Activated CD8-positive, alpha-beta T cell treated with anti-CD3 and anti-CD28 coated beads, Interleukin-2, amount 10 ng/mL, durations not matched to agents 7 days and 5 days (primary cell): ENCODE measurements around the gene CHCHD5. TPM values are rescaled to one million over a fixed set of nuclear protein-coding genes. Genes with fewer than 3 reads are reported as not detected.
A peak's percentile ranks its signal among the peaks of the same experiment; 100 is the strongest.

Experiments
- ATAC-seq: fragments of 150-1000 bp; cut with Tn5 transposase; one replicate; pipeline ENCODE4 v1.10.0; 2021; ENCODE audit warnings: moderate library complexity
- CTCF ChIA-PET: fragments of 350-600 bp; sonication (Branson Sonifier 250); formaldehyde crosslinking; loops from one replicate; lab custom pipeline; 2021; ENCODE audit warnings: antibody characterized with exemption; lab: Charles Lee
- POLR2A ChIA-PET: fragments of 350-600 bp; sonication (Branson Sonifier 250); formaldehyde crosslinking; loops from one replicate; lab custom pipeline; 2021; ENCODE audit warnings: antibody characterized with exemption; lab: Charles Lee
- DNase-seq: peaks from one replicate; pipeline ENCODE4 v3.0.0-alpha.2; 2020
- H3K27ac Mint-ChIP-seq: one replicate; pipeline ENCODE4 v1.8.0; 2021; ENCODE audit warnings: mild to moderate bottlenecking, mixed read lengths
- H3K27me3 Mint-ChIP-seq: one replicate; pipeline ENCODE4 v1.8.0; 2021; ENCODE audit warnings: low read depth, mixed read lengths
- H3K36me3 Mint-ChIP-seq: one replicate; pipeline ENCODE4 v1.8.0; 2021; ENCODE audit warnings: low read depth, mixed read lengths
- H3K4me1 Mint-ChIP-seq: one replicate; pipeline ENCODE4 v1.8.0; 2021; ENCODE audit warnings: low read depth, mixed read lengths
- H3K4me3 Mint-ChIP-seq: one replicate; pipeline ENCODE4 v1.8.0; 2021; ENCODE audit warnings: mild to moderate bottlenecking, mixed read lengths
- H3K9me3 Mint-ChIP-seq: one replicate; pipeline ENCODE4 v1.8.0; 2022; ENCODE audit warnings: mixed read lengths; ENCODE audit not compliant: insufficient read depth
- total RNA-seq, 2 experiments: library from RNA; stranded (reverse); gene quantifications; one replicate each; pipeline ENCODE4 v1.2.3, GENCODE V29; 2021

Gene CHCHD5
- total RNA-seq, 2 experiments from 2014 or later = 32.4 to 35.4 TPM

DNA sequence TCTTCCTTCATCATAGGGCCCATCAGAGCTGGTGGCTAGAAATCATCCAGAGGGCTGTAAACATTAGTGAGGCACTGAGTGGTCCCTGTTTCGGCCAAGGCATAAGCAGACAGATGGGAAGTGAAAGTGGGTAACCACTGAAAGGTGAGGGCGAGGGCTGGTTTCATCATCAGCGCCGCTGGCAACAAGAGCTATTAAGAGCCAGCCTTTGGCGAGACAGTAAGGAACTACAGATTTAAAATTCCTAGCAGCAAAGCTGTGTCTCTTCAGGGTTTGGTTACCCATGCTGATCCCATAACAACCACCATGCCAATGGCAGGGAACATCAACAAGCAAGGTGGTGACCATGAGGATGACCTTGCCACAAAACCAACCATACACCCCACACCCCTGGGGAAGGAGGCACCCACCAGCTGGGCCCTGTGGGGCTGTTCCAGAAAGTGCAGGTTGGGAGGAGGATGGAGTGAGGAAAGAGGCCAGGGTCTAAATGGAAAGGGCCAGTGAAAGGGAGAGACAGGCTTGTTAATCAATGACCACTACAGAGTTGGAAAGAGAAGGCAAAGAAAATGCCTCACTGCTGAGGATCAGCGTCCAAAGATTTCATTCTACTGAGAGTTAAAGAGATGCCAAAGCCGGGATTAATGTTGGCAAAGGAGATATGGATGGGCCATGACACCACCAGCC is 52.3 kb downstream of the CHCHD5 start:
- Mint-ChIP-seq H3K27ac (no peak overlapping the region), H3K27me3 (peaks cover 13% of the 10 kb centered on the region), H3K9me3 (no peaks in the 10 kb centered on the region), H3K36me3 (peaks cover 6% of the 10 kb centered on the region), H3K4me3 (no peak overlapping the region), H3K4me1 (peaks cover 70% of the 10 kb centered on the region)
- DNase-seq (peak; percentile 55), ATAC-seq (peak; percentile 47)
- CTCF ChIA-PET = interaction anchor here (1.0 to 15.2 kb wide), 5 partner anchors 8 to 248 kb away, joined by 3 to 335 read pairs (median 4); no protein-coding TSS in a partner anchor
- POLR2A ChIA-PET = interaction anchor here (2.9 kb wide), 1 partner anchor 9 kb away, joined by 25 read pairs; the partner anchor contains the start of gene SLC20A1

DNA sequence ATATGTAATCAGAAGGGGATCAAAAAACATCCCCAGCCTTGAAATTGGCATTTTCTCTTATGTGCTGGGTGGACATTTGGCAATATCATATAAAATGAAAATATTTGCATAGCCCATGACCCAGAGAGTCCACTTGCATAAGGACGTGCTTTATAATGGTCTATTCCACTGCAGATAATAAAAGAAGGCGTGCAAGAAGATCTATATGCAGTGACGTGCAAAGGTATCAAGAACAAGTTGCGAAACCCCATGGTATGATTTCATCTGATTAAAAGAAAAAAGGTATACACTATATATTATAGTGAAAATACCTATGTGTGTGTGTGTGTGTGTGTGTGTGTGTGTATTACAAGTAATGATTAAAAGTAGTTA is 52.9 kb downstream of the CHCHD5 start:
- no peaks in the 10 kb centered on the region for H3K9me3 Mint-ChIP-seq
- H3K27ac Mint-ChIP-seq = no peak overlapping the region
- no peak for ATAC-seq
- peaks cover 13% of the 10 kb centered on the region for H3K27me3 Mint-ChIP-seq
- no peak overlapping the region for H3K4me3 Mint-ChIP-seq
- ChIA-PET CTCF (interaction anchor here (1.0 to 15.2 kb wide), 5 partner anchors 8 to 248 kb away, joined by 3 to 335 read pairs (median 5); no protein-coding TSS in a partner anchor), POLR2A (interaction anchor here (2.9 kb wide), 1 partner anchor 9 kb away, joined by 25 read pairs; the partner anchor contains the start of gene SLC20A1)
- DNase-seq = no peak
- H3K36me3 Mint-ChIP-seq = peaks cover 6% of the 10 kb centered on the region
- H3K4me1 Mint-ChIP-seq = peaks cover 68% of the 10 kb centered on the region

Other genes with a start within 250 kb of the CHCHD5 start
- gene RGPD8, start 151.0 kb upstream of the CHCHD5 start, total RNA-seq = 1 to 10 TPM; 6.4 to 7.8 TPM
- 10 to 100 TPM; 36.0 to 37.6 TPM for gene TTL, start 102.5 kb upstream of the CHCHD5 start, total RNA-seq
- gene POLR1B, start 42.1 kb upstream of the CHCHD5 start, total RNA-seq = 10 to 100 TPM; 34.3 to 38.1 TPM
- gene SLC20A1, start 61.3 kb downstream of the CHCHD5 start, total RNA-seq = 100 to 1,000 TPM; 115 to 120 TPM
- not detected for gene NT5DC4, start 136.4 kb downstream of the CHCHD5 start, total RNA-seq
- 10 to 100 TPM; 59.3 to 63.4 TPM for gene CKAP2L, start 180.0 kb downstream of the CHCHD5 start, total RNA-seq
- not detected for gene IL1A, start 199.9 kb downstream of the CHCHD5 start, total RNA-seq